H1 (cell line): ENCODE data around the gene STXBP6.

Experiments
- CHD2 ChIP-seq: IDR thresholded peaks from 2 replicates; pipeline ENCODE4 v1.6.1; 2012; ENCODE audit warnings: low read length, improper control_type of control experiment
- CREB1 ChIP-seq: IDR thresholded peaks from 2 replicates; pipeline ENCODE4 v1.6.1; 2012; ENCODE audit warnings: inconsistent platforms
- EP300 ChIP-seq, 2 experiments: IDR thresholded peaks; 1 replicate in 1 of 2; 2 replicates in 1 of 2; pipeline ENCODE4 v1.6.1; 2011 to 2012; ENCODE audit warnings: low read depth in 2 of 2, low read length in 2 of 2, mild to moderate bottlenecking in 2 of 2, borderline replicate concordance in 1 of 2, inconsistent platforms in 1 of 2, moderate library complexity in 1 of 2
- EZH2 ChIP-seq: fragments of 200-600 bp; sonication (generic); IDR thresholded peaks from 2 replicates; pipeline ENCODE4 v1.7.1; 2012; ENCODE audit warnings: low read depth, mild to moderate bottlenecking, moderate library complexity, low read length, inconsistent platforms; ENCODE audit not compliant: severe bottlenecking
- JUN ChIP-seq: IDR thresholded peaks from 2 replicates; pipeline ENCODE4 v1.6.1; 2011; ENCODE audit warnings: low read depth, mild to moderate bottlenecking, improper control_type of control experiment, low read length
- KDM4A ChIP-seq: IDR thresholded peaks from one replicate; pipeline ENCODE4 v1.7.1; 2012; ENCODE audit warnings: low read depth, mild to moderate bottlenecking, moderate library complexity, low read length, inconsistent platforms; ENCODE audit not compliant: severe bottlenecking
- POLR2A ChIP-seq, 2 experiments: IDR thresholded peaks; 1 replicate in 1 of 2; 2 replicates in 1 of 2; pipeline ENCODE4 v1.6.1; 2011; ENCODE audit warnings: low read depth in 2 of 2, low read length in 2 of 2, mild to moderate bottlenecking in 2 of 2; ENCODE audit errors: control extremely low read depth in 1 of 2
- SIN3A ChIP-seq, 2 experiments: IDR thresholded peaks in 1 of 2; conservative IDR thresholded peaks in 1 of 2; 2 replicates each; pipeline ENCODE4 v1.6.1; 2011 to 2012; ENCODE audit warnings: low read length in 2 of 2, improper control_type of control experiment in 1 of 2, low read depth in 1 of 2, mild to moderate bottlenecking in 1 of 2
- SP2 ChIP-seq: IDR thresholded peaks from 2 replicates; pipeline ENCODE4 v1.6.1; 2012; ENCODE audit warnings: mild to moderate bottlenecking, low read length, inconsistent platforms
- SRF ChIP-seq: IDR thresholded peaks from 2 replicates; pipeline ENCODE4 v1.6.1; 2011; ENCODE audit warnings: mild to moderate bottlenecking, low read depth, low read length, moderate library complexity
- TAF1 ChIP-seq: IDR thresholded peaks from 2 replicates; pipeline ENCODE4 v1.6.1; 2011; ENCODE audit warnings: mild to moderate bottlenecking, low read depth, low read length
- TF ChIP-seq, protein P1 (sequence below): IDR thresholded peaks from 2 replicates; pipeline ENCODE4 v1.6.1; 2011; ENCODE audit warnings: low read length, improper control_type of control experiment
- TF ChIP-seq, protein P2 (sequence below), 3 experiments: IDR thresholded peaks; 1 replicate in 2 of 3; 2 replicates in 1 of 3; pipeline versions ENCODE4 v1.5.1 to v1.6.1; 2011; ENCODE audit warnings: low read length in 3 of 3, mild to moderate bottlenecking in 3 of 3, inconsistent platforms in 2 of 3, low read depth in 1 of 3, moderate library complexity in 1 of 3; ENCODE audit not compliant: insufficient read depth in 1 of 3; ENCODE audit errors: control extremely low read depth in 1 of 3
- TF ChIP-seq, protein P3 (sequence below): IDR thresholded peaks from 2 replicates; pipeline ENCODE4 v1.6.1; 2012; ENCODE audit warnings: inconsistent platforms

GRCh38 chr14:24806061-24806678 is 243.8 kb downstream of the STXBP6 start:
- TF ChIP-seq, protein P1, sequence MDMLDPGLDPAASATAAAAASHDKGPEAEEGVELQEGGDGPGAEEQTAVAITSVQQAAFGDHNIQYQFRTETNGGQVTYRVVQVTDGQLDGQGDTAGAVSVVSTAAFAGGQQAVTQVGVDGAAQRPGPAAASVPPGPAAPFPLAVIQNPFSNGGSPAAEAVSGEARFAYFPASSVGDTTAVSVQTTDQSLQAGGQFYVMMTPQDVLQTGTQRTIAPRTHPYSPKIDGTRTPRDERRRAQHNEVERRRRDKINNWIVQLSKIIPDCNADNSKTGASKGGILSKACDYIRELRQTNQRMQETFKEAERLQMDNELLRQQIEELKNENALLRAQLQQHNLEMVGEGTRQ, result no peak
- TF ChIP-seq POLR2A (IDR thresholded peaks at IDR 0.05; ENCODE audit: control extremely low read depth in 1 of 2, low read depth in 2 of 2, low read length in 2 of 2) (no peak), CREB1 (no peak), SRF (no peak), CHD2 (no peak), KDM4A (no peak), SP2 (no peak), JUN (no peak), EP300 (IDR thresholded peaks at IDR 0.05; ENCODE audit: borderline replicate concordance in 1 of 2, low read depth in 2 of 2, low read length in 2 of 2) (no peak), EZH2 (no peak), TAF1 (no peak), SIN3A (conservative IDR thresholded peaks at IDR 0.05 in 1 of 2, IDR thresholded peaks at IDR 0.05 in 1 of 2; ENCODE audit: low read depth in 1 of 2, low read length in 2 of 2) (no peak)
- TF ChIP-seq, protein P2, sequence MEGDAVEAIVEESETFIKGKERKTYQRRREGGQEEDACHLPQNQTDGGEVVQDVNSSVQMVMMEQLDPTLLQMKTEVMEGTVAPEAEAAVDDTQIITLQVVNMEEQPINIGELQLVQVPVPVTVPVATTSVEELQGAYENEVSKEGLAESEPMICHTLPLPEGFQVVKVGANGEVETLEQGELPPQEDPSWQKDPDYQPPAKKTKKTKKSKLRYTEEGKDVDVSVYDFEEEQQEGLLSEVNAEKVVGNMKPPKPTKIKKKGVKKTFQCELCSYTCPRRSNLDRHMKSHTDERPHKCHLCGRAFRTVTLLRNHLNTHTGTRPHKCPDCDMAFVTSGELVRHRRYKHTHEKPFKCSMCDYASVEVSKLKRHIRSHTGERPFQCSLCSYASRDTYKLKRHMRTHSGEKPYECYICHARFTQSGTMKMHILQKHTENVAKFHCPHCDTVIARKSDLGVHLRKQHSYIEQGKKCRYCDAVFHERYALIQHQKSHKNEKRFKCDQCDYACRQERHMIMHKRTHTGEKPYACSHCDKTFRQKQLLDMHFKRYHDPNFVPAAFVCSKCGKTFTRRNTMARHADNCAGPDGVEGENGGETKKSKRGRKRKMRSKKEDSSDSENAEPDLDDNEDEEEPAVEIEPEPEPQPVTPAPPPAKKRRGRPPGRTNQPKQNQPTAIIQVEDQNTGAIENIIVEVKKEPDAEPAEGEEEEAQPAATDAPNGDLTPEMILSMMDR (IDR thresholded peaks at IDR 0.05; ENCODE audit: control extremely low read depth in 1 of 3, insufficient read depth in 1 of 3, low read depth in 1 of 3, low read length in 3 of 3), result peak; percentile 78 to 91 (median 90)
- TF ChIP-seq, protein P3, sequence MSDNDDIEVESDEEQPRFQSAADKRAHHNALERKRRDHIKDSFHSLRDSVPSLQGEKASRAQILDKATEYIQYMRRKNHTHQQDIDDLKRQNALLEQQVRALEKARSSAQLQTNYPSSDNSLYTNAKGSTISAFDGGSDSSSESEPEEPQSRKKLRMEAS, result no peak
